HEK293 (cell line): ENCODE measurements around the gene MICAL3.
A peak's percentile ranks its signal among the peaks of the same experiment; 100 is the strongest.

ENCODE experiments used
- KLF17 ChIP-seq: fragments of 450-650 bp; formaldehyde crosslinking; IDR thresholded peaks from 2 replicates; pipeline ENCODE4 v1.5.1; 2016; ENCODE audit warnings: missing biosample characterization, missing genetic modification characterization
- KLF9 ChIP-seq: fragments of 450-650 bp; formaldehyde crosslinking; IDR thresholded peaks from 2 replicates; pipeline ENCODE4 v1.5.1; 2016; ENCODE audit warnings: missing biosample characterization, missing genetic modification characterization, low read depth
- MEIS1 ChIP-seq: sonication (generic); formaldehyde crosslinking; IDR thresholded peaks from 2 replicates; pipeline ENCODE4 v1.8.1; 2022; ENCODE audit warnings: missing genetic modification reagents, mild to moderate bottlenecking, borderline replicate concordance
- SCRT2 ChIP-seq: fragments of 450-650 bp; formaldehyde crosslinking; IDR thresholded peaks from 2 replicates; pipeline ENCODE4 v1.5.1; 2016; ENCODE audit warnings: missing biosample characterization, missing genetic modification characterization
- SETDB1 ChIP-seq: IDR thresholded peaks from one replicate; pipeline ENCODE4 v1.6.1; 2017; ENCODE audit warnings: mild to moderate bottlenecking, low read length, moderate library complexity, mixed read lengths; ENCODE audit not compliant: insufficient read length
- SP7 ChIP-seq: fragments of 450-650 bp; formaldehyde crosslinking; IDR thresholded peaks from 2 replicates; pipeline ENCODE4 v1.5.1; 2016; ENCODE audit warnings: missing biosample characterization, missing genetic modification characterization
- WT1 ChIP-seq: fragments of 450-650 bp; formaldehyde crosslinking; IDR thresholded peaks from 2 replicates; pipeline ENCODE4 v1.5.1; 2016; ENCODE audit warnings: missing biosample characterization, missing genetic modification characterization
- YY1 ChIP-seq: fragments of 450-650 bp; formaldehyde crosslinking; IDR thresholded peaks from 2 replicates; pipeline ENCODE4 v1.5.1; 2018; ENCODE audit warnings: missing biosample characterization, missing genetic modification characterization
- ZNF10 ChIP-seq: fragments of 450-650 bp; formaldehyde crosslinking; IDR thresholded peaks from 2 replicates; pipeline ENCODE4 v1.5.1; 2017; ENCODE audit warnings: missing biosample characterization, missing genetic modification characterization
- ZNF133 ChIP-seq: fragments of 450-650 bp; formaldehyde crosslinking; IDR thresholded peaks from 2 replicates; pipeline ENCODE4 v1.5.1; 2016; ENCODE audit warnings: missing biosample characterization, missing genetic modification characterization
- ZNF155 ChIP-seq: fragments of 450-650 bp; formaldehyde crosslinking; IDR thresholded peaks from 2 replicates; pipeline ENCODE4 v1.5.1; 2016; ENCODE audit warnings: missing biosample characterization, missing genetic modification characterization
- ZNF214 ChIP-seq: fragments of 450-650 bp; formaldehyde crosslinking; IDR thresholded peaks from 2 replicates; pipeline ENCODE4 v1.5.1; 2017; ENCODE audit warnings: missing biosample characterization, mild to moderate bottlenecking, missing genetic modification characterization, borderline replicate concordance
- ZNF23 ChIP-seq: fragments of 450-650 bp; formaldehyde crosslinking; IDR thresholded peaks from 2 replicates; pipeline ENCODE4 v1.5.1; 2016; ENCODE audit warnings: missing biosample characterization, missing genetic modification characterization, borderline replicate concordance
- ZNF266 ChIP-seq: fragments of 450-650 bp; formaldehyde crosslinking; IDR thresholded peaks from 2 replicates; pipeline ENCODE4 v1.5.1; 2016; ENCODE audit warnings: missing biosample characterization, missing genetic modification characterization, low read depth
- ZNF274 ChIP-seq, 2 experiments: fragments of 200-500 bp in 1 of 2; fragments of 450-650 bp in 1 of 2; sonication (Bioruptor generic) in 1 of 2; formaldehyde crosslinking in 1 of 2; IDR thresholded peaks; 2 replicates each; pipeline versions ENCODE4 v1.5.1 to v1.6.1; 2014 to 2016; ENCODE audit warnings: borderline replicate concordance in 1 of 2, inconsistent platforms in 1 of 2, low read length in 1 of 2, missing biosample characterization in 1 of 2, missing genetic modification characterization in 1 of 2
- ZNF341 ChIP-seq: fragments of 450-650 bp; formaldehyde crosslinking; IDR thresholded peaks from 2 replicates; pipeline ENCODE4; 2016; ENCODE audit warnings: low read depth, missing biosample characterization, missing genetic modification characterization
- ZNF350 ChIP-seq: fragments of 450-650 bp; formaldehyde crosslinking; IDR thresholded peaks from 2 replicates; pipeline ENCODE4 v1.5.0; 2017; ENCODE audit warnings: missing biosample characterization, mild to moderate bottlenecking, missing genetic modification characterization
- ZNF362 ChIP-seq: fragments of 450-650 bp; formaldehyde crosslinking; IDR thresholded peaks from 2 replicates; pipeline ENCODE4 v1.5.1; 2016; ENCODE audit warnings: missing biosample characterization, missing genetic modification characterization
- ZNF416 ChIP-seq: fragments of 450-650 bp; formaldehyde crosslinking; IDR thresholded peaks from 2 replicates; pipeline ENCODE4 v1.5.1; 2016; ENCODE audit warnings: missing biosample characterization, missing genetic modification characterization
- ZNF501 ChIP-seq: fragments of 450-650 bp; formaldehyde crosslinking; IDR thresholded peaks from 2 replicates; pipeline ENCODE4 v1.5.1; 2016; ENCODE audit warnings: missing biosample characterization, missing genetic modification characterization
- ZNF510 ChIP-seq: fragments of 450-650 bp; formaldehyde crosslinking; IDR thresholded peaks from 2 replicates; pipeline ENCODE4 v1.5.1; 2018; ENCODE audit warnings: mild to moderate bottlenecking, missing genetic modification characterization, missing biosample characterization; ENCODE audit not compliant: insufficient replicate concordance
- ZNF521 ChIP-seq: fragments of 450-650 bp; formaldehyde crosslinking; IDR thresholded peaks from 2 replicates; pipeline ENCODE4 v1.5.1; 2017; ENCODE audit warnings: missing biosample characterization, mild to moderate bottlenecking, missing genetic modification characterization
- ZNF544 ChIP-seq: fragments of 450-650 bp; formaldehyde crosslinking; IDR thresholded peaks from 2 replicates; pipeline ENCODE4 v1.5.0; 2017; ENCODE audit warnings: missing biosample characterization, missing genetic modification characterization
- ZNF548 ChIP-seq: fragments of 450-650 bp; formaldehyde crosslinking; IDR thresholded peaks from 2 replicates; pipeline ENCODE4 v1.5.1; 2016; ENCODE audit warnings: missing biosample characterization, missing genetic modification characterization
- ZNF549 ChIP-seq: fragments of 450-650 bp; IDR thresholded peaks from 2 replicates; pipeline ENCODE4 v1.5.1; 2018; ENCODE audit warnings: missing biosample characterization, missing genetic modification characterization, mild to moderate bottlenecking, inconsistent platforms, moderate library complexity
- ZNF555 ChIP-seq: fragments of 450-650 bp; formaldehyde crosslinking; conservative IDR thresholded peaks from 2 replicates; pipeline ENCODE4 v1.5.1; 2017; ENCODE audit warnings: missing biosample characterization, mild to moderate bottlenecking, missing genetic modification characterization, inconsistent platforms
- ZNF580 ChIP-seq: fragments of 450-650 bp; formaldehyde crosslinking; IDR thresholded peaks from 2 replicates; pipeline ENCODE4 v1.5.1; 2016; ENCODE audit warnings: missing biosample characterization, missing genetic modification characterization
- ZNF639 ChIP-seq: fragments of 450-650 bp; formaldehyde crosslinking; IDR thresholded peaks from 2 replicates; pipeline ENCODE4 v1.5.1; 2016; ENCODE audit warnings: missing biosample characterization, missing genetic modification characterization
- ZNF692 ChIP-seq: fragments of 450-650 bp; formaldehyde crosslinking; IDR thresholded peaks from 2 replicates; pipeline ENCODE4 v1.5.1; 2016; ENCODE audit warnings: missing biosample characterization, missing genetic modification characterization
- ZNF76 ChIP-seq: fragments of 450-650 bp; formaldehyde crosslinking; IDR thresholded peaks from 2 replicates; pipeline ENCODE4; 2016; ENCODE audit warnings: low read depth, missing biosample characterization, missing genetic modification characterization, borderline replicate concordance
- ZNF776 ChIP-seq: fragments of 450-650 bp; formaldehyde crosslinking; IDR thresholded peaks from 2 replicates; pipeline ENCODE4 v1.5.0; 2017; ENCODE audit warnings: missing biosample characterization, missing genetic modification characterization, borderline replicate concordance
- ZNF777 ChIP-seq: fragments of 450-650 bp; formaldehyde crosslinking; IDR thresholded peaks from 2 replicates; pipeline ENCODE4 v1.5.1; 2017; ENCODE audit warnings: missing biosample characterization, missing genetic modification characterization, borderline replicate concordance
- ZNF843 ChIP-seq: fragments of 450-650 bp; formaldehyde crosslinking; IDR thresholded peaks from 2 replicates; pipeline ENCODE4 v1.5.1; 2016; ENCODE audit warnings: missing biosample characterization, missing genetic modification characterization

MICAL3 gene

GRCh38 chr22:17773606-17774205 lies 250.7 kb downstream of the MICAL3 start (continued):
- TF ChIP-seq ZNF580 (tag by site-specific recombination) (no peak), ZNF521 (no peak), KLF17 (no peak), ZNF776 (tag by site-specific recombination) (no peak), ZNF510 (no peak), MEIS1 (no peak), ZNF549 (tag by site-specific recombination) (no peak), ZNF23 (tag by site-specific recombination) (no peak), ZNF350 (tag by site-specific recombination) (no peak), ZNF214 (tag by site-specific recombination) (no peak), KLF9 (tag by site-specific recombination) (peak; percentile 23; the same call in 1 of the 2 replicates), ZNF133 (tag by site-specific recombination) (no peak), ZNF266 (tag by site-specific recombination) (no peak), ZNF362 (no peak), ZNF548 (tag by site-specific recombination) (no peak), WT1 (tag by site-specific recombination) (no peak), ZNF501 (tag by site-specific recombination) (no peak), ZNF777 (tag by site-specific recombination) (no peak), ZNF639 (tag by site-specific recombination) (no peak), ZNF692 (tag by site-specific recombination) (no peak), ZNF76 (tag by site-specific recombination) (peak; percentile 77; the same call in 1 of the 2 replicates), ZNF274 (IDR thresholded peaks at IDR 0.05; ENCODE audit: low read length) (no peak), ZNF274 (tag by site-specific recombination; IDR thresholded peaks at IDR 0.05; ENCODE audit: borderline replicate concordance) (no peak), SCRT2 (tag by site-specific recombination) (peak; percentile 85), ZNF341 (tag by site-specific recombination) (no peak), SP7 (tag by site-specific recombination) (0 out of 2 replicates have a peak, but pooled peaks have one; percentile 14), SETDB1 (no peak), ZNF544 (no peak), ZNF555 (tag by site-specific recombination) (no peak), ZNF843 (tag by site-specific recombination) (no peak), ZNF10 (no peak), ZNF155 (tag by site-specific recombination) (no peak), ZNF416 (no peak), YY1 (tag by site-specific recombination) (no peak)
